ENCODE measurements around the gene KHDRBS2.

Gene KHDRBS2

GRCh38 chr6:62285612-62286469 lies at the start of gene KHDRBS2:
Gene KHDRBS2, minus strand, starts transcription at chr6:62286225.
- in situ Hi-C loops (cut with MboI; ENCODE audit: low sequenced_read_pairs): no loop called here

GRCh38 chr6:62328607-62329006 lies 42.6 kb upstream of the KHDRBS2 start:
- in situ Hi-C loops (cut with MboI; ENCODE audit: low sequenced_read_pairs): no loop called here

- in situ Hi-C loops (cut with MboI; ENCODE audit: low sequenced_read_pairs): no loop called here
Observed at GRCh38 chr6:62324834-62325233, 38.8 kb upstream of the KHDRBS2 start.

- in situ Hi-C loops (cut with MboI; ENCODE audit: low sequenced_read_pairs): no loop called here
Observed at GRCh38 chr6:62323818-62324431, 37.9 kb upstream of the KHDRBS2 start.

- in situ Hi-C loops (cut with MboI; ENCODE audit: low sequenced_read_pairs): no loop called here
Observed at GRCh38 chr6:62298745-62299392, 12.8 kb upstream of the KHDRBS2 start.

- in situ Hi-C loops (cut with MboI; ENCODE audit: low sequenced_read_pairs): no loop called here
Observed at GRCh38 chr6:62296541-62296940, 10.5 kb upstream of the KHDRBS2 start.

- in situ Hi-C loops (cut with MboI; ENCODE audit: low sequenced_read_pairs): no loop called here
Observed at GRCh38 chr6:62288974-62289373, 2.9 kb upstream of the KHDRBS2 start.

GRCh38 chr6:62288562-62288961 lies 2.5 kb upstream of the KHDRBS2 start:
- in situ Hi-C loops (cut with MboI; ENCODE audit: low sequenced_read_pairs): no loop called here

- in situ Hi-C loops (cut with MboI; ENCODE audit: low sequenced_read_pairs): no loop called here
Observed at GRCh38 chr6:62286470-62286843, 432 bp upstream of the KHDRBS2 start.

- in situ Hi-C loops (cut with MboI; ENCODE audit: low sequenced_read_pairs): no loop called here
Observed at GRCh38 chr6:62284725-62285124, 1.3 kb downstream of the KHDRBS2 start.

GRCh38 chr6:62283796-62284411 lies 2.1 kb downstream of the KHDRBS2 start:
- in situ Hi-C loops (cut with MboI; ENCODE audit: low sequenced_read_pairs): no loop called here

GRCh38 chr6:62283365-62283764 lies 2.7 kb downstream of the KHDRBS2 start:
- in situ Hi-C loops (cut with MboI; ENCODE audit: low sequenced_read_pairs): no loop called here

- in situ Hi-C loops (cut with MboI; ENCODE audit: low sequenced_read_pairs): no loop called here
Observed at GRCh38 chr6:62280099-62280498, 5.9 kb downstream of the KHDRBS2 start.

- in situ Hi-C loops (cut with MboI; ENCODE audit: low sequenced_read_pairs): no loop called here
Observed at GRCh38 chr6:62272114-62272513, 13.9 kb downstream of the KHDRBS2 start.

GRCh38 chr6:62265906-62266525 lies 20.0 kb downstream of the KHDRBS2 start:
- in situ Hi-C loops (cut with MboI; ENCODE audit: low sequenced_read_pairs): no loop called here

GRCh38 chr6:62262283-62262682 lies 23.7 kb downstream of the KHDRBS2 start:
- in situ Hi-C loops (cut with MboI; ENCODE audit: low sequenced_read_pairs): no loop called here

- in situ Hi-C loops (cut with MboI; ENCODE audit: low sequenced_read_pairs): no loop called here
Observed at GRCh38 chr6:62246087-62246486, 39.9 kb downstream of the KHDRBS2 start.

- in situ Hi-C loops (cut with MboI; ENCODE audit: low sequenced_read_pairs): no loop called here
Observed at GRCh38 chr6:62236784-62237183, 49.2 kb downstream of the KHDRBS2 start.

GRCh38 chr6:62229231-62229630 lies 56.8 kb downstream of the KHDRBS2 start:
- in situ Hi-C loops (cut with MboI; ENCODE audit: low sequenced_read_pairs): no loop called here

GRCh38 chr6:62217866-62218265 lies 68.2 kb downstream of the KHDRBS2 start:
- in situ Hi-C loops (cut with MboI; ENCODE audit: low sequenced_read_pairs): no loop called here

- in situ Hi-C loops (cut with MboI; ENCODE audit: low sequenced_read_pairs): no loop called here
Observed at GRCh38 chr6:62202078-62202477, 83.9 kb downstream of the KHDRBS2 start.

Measured in HL-60/S4 treated with phorbol 12-myristate 13-acetate at 8.2 ng/mL for 4 days and 3 days (cell line).